ENCODE data around the gene PLD6. TPM values are rescaled to one million over a fixed set of nuclear protein-coding genes. Genes with fewer than 3 reads are reported as not detected.

PLD6 gene
- total RNA-seq, 4 donors from 2014 or later: 1.9 to 5.1 (median 2.7) TPM

- H3K4me3 ChIP-seq: no peak overlapping the region
- H3K4me1 ChIP-seq: peaks cover 43 to 60% of the 10 kb centered on the region in 2 donors
- peaks cover 0 to 59% of the 10 kb centered on the region in 2 donors for H3K36me3 ChIP-seq
- ATAC-seq (no peak), DNase-seq (no peak)
- intact Hi-C loops (cut with DNase I; ENCODE audit: low total_unique reads): no loop called here
- no peaks in the 10 kb centered on the region for H3K9me3 ChIP-seq
- no peaks in the 10 kb centered on the region for H3K27me3 ChIP-seq
- in situ Hi-C loops (cut with MboI; ENCODE audit: low sequenced_read_pairs in 4 of 4): no loop called here
- TF ChIP-seq CTCF (IDR thresholded peaks at IDR 0.05 in 4 of 5, conservative IDR thresholded peaks at IDR 0.05 in 1 of 5) (no peak), POLR2A (IDR thresholded peaks at IDR 0.05) (no peak)
- H3K27ac ChIP-seq: peak overlapping the region in 3 of 4 donors; percentile 38 to 100 (median 100)
Observed at GRCh38 chr17:17231621-17232302, 25.6 kb upstream of the PLD6 start.

- H3K9me3 ChIP-seq: no peaks in the 10 kb centered on the region
- peaks cover 29 to 46% of the 10 kb centered on the region in 2 donors for H3K4me1 ChIP-seq
- no peak for TF ChIP-seq CTCF (IDR thresholded peaks at IDR 0.05 in 4 of 5, conservative IDR thresholded peaks at IDR 0.05 in 1 of 5)
- TF ChIP-seq POLR2A (IDR thresholded peaks at IDR 0.05): no peak
- intact Hi-C loops (cut with DNase I; ENCODE audit: low total_unique reads): no loop called here
- DNase-seq: peak in 1 of 2 donors; percentile 71
- in situ Hi-C loops (cut with MboI; ENCODE audit: low sequenced_read_pairs in 4 of 4): no loop called here
- ATAC-seq: peak; percentile 11 to 38
- peak overlapping the region; percentile 63 to 93 (median 79) for H3K27ac ChIP-seq
- peaks cover 0 to 80% of the 10 kb centered on the region in 2 donors for H3K36me3 ChIP-seq
- no peaks in the 10 kb centered on the region for H3K27me3 ChIP-seq
- no peak overlapping the region for H3K4me3 ChIP-seq
Observed at GRCh38 chr17:17229416-17230384, 23.6 kb upstream of the PLD6 start.

GRCh38 chr17:17228521-17229279, 22.6 kb upstream of the PLD6 start:
- Histone ChIP-seq H3K4me3 (no peak overlapping the region), H3K27me3 (no peaks in the 10 kb centered on the region), H3K36me3 (peaks cover 0 to 90% of the 10 kb centered on the region in 2 donors), H3K27ac (peak overlapping the region; percentile 63 to 93 (median 79)), H3K9me3 (no peaks in the 10 kb centered on the region), H3K4me1 (peaks cover 19 to 38% of the 10 kb centered on the region in 2 donors)
- in situ Hi-C loops (cut with MboI; ENCODE audit: low sequenced_read_pairs in 4 of 4): no loop called here
- TF ChIP-seq POLR2A (IDR thresholded peaks at IDR 0.05) (no peak), CTCF (IDR thresholded peaks at IDR 0.05 in 4 of 5, conservative IDR thresholded peaks at IDR 0.05 in 1 of 5) (no peak)
- ATAC-seq: peak; percentile 51 to 52
- peak; percentile 61 to 76 for DNase-seq
- intact Hi-C loops (cut with DNase I; ENCODE audit: low total_unique reads): no loop called here

- peak overlapping the region; percentile 63 to 93 (median 79) for H3K27ac ChIP-seq
- intact Hi-C loops (cut with DNase I; ENCODE audit: low total_unique reads): no loop called here
- in situ Hi-C loops (cut with MboI; ENCODE audit: low sequenced_read_pairs in 4 of 4): no loop called here
- peak; percentile 83 to 91 for ATAC-seq
- peaks cover 0 to 97% of the 10 kb centered on the region in 2 donors for H3K36me3 ChIP-seq
- no peaks in the 10 kb centered on the region for H3K27me3 ChIP-seq
- peaks cover 19 to 36% of the 10 kb centered on the region in 2 donors for H3K4me1 ChIP-seq
- TF ChIP-seq POLR2A (IDR thresholded peaks at IDR 0.05): no peak
- no peak for TF ChIP-seq CTCF (IDR thresholded peaks at IDR 0.05 in 4 of 5, conservative IDR thresholded peaks at IDR 0.05 in 1 of 5)
- H3K9me3 ChIP-seq: no peaks in the 10 kb centered on the region
- H3K4me3 ChIP-seq: no peak overlapping the region
- peak; percentile 69 to 81 for DNase-seq
Observed at GRCh38 chr17:17227608-17228520, 21.7 kb upstream of the PLD6 start.
